Adrenal gland (tissue), 5 donors: ENCODE measurements around the gene SPDYE5.

Experiments used
- CTCF ChIP-seq, 6 experiments: fragments of 450-650 bp in 4 of 6; fragments of 200-600 bp in 2 of 6; sonication (generic) in 1 of 6; IDR thresholded peaks; 1 replicate in 5 of 6; 2 replicates in 1 of 6; pipeline versions ENCODE4 v1.5.1 to v1.8.0; 2016 to 2021; ENCODE audit warnings: antibody characterized with exemption in 6 of 6, mild to moderate bottlenecking in 2 of 6, moderate library complexity in 1 of 6
- POLR2A ChIP-seq, 2 donors: fragments of 450-650 bp; IDR thresholded peaks; one replicate each; pipeline ENCODE4 v1.6.1; 2017; ENCODE audit warnings: antibody characterized with exemption in 2 of 2, mild to moderate bottlenecking in 2 of 2, moderate library complexity in 1 of 2
- donor health status: DM: no; HTN: no; CAD: no.

- TF ChIP-seq CTCF (IDR thresholded peaks at IDR 0.05) (no peak), POLR2A (IDR thresholded peaks at IDR 0.05) (no peak)
These were observed 42.7 kb downstream of the SPDYE5 start for GRCh38 chr7:75534727-75535307.
